Stimulated activated CD8-positive, alpha-beta memory T cell treated with anti-CD3 and anti-CD28 coated beads, Interleukin-7, amount 100 ng/mL, for 4 hours (primary cell): Measurements from ENCODE around the gene CCDC182.

Experiments used
- DNase-seq, 2 donors: peaks; one replicate each; pipeline ENCODE4 v3.0.0-alpha.2; 2020; ENCODE audit warnings: low read depth in 2 of 2

The CCDC182 gene

DNA sequence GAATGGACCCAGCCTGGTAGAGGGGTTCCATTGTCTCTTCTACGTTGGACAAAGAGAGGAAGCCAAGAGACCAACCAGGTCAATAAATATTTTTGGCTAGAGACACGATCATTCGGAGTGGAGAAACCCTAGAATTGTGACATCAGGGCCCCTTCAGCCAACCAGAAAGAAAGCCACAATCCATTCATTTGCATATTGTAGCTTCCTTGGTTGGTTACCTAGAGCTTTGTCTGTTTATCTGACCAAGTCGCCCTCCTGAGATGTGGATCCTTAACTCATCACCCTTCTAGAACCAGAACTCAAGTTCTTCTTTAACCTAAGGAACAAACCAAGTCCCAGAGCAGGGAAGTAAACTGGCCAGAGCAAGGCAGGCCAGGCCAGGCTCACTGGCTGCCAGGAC is at the start of gene CCDC182:
Gene CCDC182 (minus strand): TSS at position 58 of the 400 bp plus-strand sequence. CDS start 27 bp downstream, at position 31.
- DNase-seq, result no peak

DNA sequence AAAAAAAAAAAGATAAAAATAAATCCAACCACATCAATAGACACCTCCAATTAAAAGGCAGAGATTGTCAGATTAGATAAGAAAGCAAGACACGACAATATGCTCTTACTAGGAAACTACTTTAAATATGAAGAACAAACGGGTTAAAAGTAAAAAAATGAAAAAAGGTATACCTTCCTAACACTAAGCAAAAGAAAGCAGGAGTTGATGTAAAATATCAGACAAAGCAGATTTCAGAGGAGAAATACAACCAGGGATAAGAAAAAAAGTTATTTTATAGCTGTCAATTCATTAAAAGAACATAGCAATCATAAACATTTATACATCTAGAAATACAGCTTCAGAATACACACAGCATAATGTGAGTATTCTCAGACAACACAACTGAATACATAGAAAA is 49.7 kb upstream of the CCDC182 start:
- DNase-seq, result no peak

DNA sequence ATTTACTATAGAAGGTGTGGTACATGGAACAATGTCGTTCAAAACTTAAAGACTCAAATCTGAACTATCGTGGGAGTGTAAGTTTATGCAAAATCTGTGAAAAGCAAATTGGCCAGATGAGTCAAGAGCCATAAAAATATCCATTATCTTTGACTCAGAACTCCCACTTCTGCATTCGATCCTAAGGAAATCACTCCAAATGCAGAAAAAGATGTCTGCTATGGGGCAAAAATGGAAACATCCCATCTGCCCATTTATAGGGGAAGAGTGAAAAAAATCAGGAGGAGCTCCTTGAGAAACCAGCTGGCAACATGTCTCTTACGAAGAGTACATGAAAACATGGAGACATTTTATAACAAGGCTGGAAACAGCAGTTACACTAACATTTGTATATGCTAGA is 43.6 kb upstream of the CCDC182 start:
- no peak for DNase-seq

DNA sequence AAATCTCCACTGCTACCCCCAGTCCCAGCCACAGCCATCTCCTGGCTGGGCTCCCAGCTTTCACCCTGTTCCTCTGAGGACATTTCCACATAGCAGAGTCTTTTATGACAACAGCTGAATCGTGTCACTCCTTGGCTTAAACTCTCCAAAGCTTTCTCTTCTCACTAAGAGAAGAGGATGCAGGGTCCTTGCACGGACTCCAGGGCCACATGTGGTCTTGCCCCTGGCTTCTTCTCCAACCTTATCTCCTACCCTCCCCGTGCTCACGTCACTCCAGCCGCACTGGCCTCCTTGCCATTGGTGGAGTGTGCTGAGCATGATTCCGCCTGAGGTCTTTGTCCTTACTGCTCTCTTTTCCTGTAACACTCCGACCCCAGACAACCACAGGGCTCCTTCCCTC is 39.9 kb upstream of the CCDC182 start:
- no peak for DNase-seq

DNA sequence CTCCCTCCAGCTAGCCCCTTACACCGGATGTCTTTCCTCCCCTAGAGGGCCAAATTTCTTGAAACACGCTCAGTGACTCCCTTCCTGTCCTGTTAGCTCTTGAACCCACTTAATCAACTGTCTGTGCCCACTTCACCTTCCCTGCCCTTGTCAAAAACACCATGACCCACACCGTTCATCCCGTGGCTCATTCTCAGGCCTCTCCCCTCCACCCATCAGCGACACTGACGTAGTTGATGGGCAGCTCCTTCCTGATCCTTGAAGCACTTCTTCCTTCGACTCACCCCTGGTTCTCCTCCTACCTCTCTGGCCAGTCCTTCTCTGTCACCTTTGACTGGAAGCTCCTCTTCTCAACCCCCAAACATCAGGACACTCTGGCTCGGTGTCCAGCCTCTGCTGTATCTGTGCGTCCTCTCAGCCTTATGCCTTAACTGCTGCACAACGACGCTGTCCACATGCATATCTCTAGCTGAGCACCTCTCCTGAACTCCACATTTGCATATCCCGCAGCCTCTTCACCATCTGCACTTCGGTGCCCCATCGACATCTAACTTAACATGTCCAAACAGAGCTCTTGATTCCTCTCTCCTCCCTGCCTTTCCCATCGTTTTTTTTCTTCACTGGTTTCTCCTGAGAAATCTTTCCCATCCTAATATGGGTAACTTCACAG is 39.3 kb upstream of the CCDC182 start:
- no peak for DNase-seq

DNA sequence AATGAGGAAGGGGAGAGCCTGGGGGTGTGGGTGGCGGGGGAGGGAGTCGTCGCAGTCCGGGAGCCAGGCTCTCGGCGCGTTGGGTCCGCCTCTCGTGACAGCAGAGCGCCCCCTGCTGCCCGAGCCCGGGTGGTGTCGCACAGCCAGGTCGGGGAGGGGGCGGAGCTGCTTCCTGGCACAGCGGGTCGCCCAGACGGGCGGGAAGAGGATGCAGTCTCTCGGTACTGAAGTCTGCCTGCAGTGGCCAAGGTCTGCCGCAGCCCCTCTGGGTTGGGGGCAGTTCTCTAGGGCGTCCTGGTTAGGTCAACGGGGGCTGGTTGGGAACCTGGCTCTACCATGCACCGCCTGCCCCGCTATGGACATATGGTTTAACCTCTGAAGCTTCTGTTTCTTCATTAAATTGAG is 38.2 kb upstream of the CCDC182 start:
- peak; percentile 27 to 48 for DNase-seq

DNA sequence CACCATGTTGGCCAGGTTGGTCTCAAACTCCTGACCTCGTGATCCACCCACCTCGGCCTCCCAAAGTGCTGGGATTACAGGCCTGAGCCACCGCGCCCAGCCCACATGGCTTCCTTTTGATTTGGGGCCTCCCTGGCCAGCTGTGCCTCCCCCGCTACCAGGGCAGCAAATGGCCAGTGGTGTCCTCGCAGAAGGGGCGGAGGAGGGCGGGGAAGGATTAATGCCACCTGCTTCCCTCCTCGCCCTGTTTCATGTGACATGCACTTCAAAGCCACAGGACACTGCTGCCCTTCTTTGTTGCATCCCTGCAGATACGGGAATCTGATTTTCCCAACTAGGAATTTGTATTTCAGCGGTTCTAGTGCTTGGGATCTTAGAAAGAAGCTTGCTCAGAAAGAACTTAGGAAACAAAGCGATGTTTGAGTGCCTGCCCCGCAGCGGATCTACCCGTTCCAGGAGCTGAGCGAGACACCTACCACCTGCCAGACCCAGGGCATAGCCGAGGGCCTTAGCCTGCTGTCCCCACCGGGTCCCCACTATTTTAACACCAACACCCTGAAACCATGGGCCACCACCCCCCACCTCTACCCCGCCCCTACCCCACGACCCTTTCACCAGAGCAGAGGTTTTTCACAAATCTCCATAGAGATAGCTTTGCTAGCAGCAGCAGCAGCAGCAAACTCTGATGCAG is 37.7 kb upstream of the CCDC182 start:
- DNase-seq, result no peak

DNA sequence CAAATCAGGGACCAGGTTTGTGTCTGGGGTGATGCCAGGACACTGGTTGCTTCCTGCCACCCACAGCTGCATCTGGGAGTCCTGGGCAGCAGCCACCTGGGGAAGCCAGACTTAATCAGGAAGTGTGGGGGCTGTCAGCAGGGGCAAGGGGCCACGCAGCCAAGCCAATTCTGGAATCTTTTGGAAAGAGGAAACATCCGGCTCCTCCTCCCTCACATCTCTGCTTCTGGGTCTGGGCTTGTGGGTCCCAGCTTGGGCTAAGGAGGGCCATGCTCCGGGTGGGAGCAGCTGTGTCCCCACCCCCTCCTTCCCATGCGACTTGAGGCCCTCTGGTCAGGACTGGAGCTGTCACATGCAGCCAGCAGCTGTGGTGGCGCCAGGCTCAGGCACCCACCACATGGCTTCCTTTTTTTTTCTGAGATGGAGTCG is 37.0 kb upstream of the CCDC182 start:
- no peak for DNase-seq

DNA sequence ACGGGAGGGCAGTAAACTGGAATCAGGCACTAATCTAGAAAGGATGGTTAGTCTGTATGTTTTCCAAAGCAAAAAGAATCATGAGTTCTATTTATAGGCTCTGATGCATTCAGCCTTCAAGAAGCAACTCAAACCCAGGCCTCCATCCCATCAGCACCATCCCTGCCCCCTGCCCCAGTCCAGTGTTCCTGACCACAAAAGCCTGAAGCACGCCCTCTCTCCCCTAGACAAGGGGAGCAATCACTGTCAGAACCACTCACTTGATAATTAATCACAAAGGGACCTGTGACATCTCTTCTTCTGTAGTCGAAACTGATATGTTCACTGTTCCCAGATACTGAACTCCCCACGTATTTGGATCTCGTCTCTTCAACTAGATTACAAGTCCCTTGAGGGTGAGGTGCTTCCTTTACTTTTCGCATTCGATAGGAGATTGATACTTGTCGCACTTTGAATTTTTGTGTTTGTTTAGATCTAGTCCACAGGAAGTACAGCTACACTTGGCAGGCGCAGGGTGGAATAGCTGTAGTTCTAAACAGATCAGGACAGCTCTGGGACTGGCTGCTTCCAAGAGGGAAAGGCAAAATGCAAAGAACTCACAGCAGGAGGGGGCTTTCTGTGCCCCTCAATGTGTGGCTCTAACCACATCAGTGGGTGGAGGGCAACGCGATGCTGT is 36.4 kb upstream of the CCDC182 start:
- DNase-seq, result no peak

DNA sequence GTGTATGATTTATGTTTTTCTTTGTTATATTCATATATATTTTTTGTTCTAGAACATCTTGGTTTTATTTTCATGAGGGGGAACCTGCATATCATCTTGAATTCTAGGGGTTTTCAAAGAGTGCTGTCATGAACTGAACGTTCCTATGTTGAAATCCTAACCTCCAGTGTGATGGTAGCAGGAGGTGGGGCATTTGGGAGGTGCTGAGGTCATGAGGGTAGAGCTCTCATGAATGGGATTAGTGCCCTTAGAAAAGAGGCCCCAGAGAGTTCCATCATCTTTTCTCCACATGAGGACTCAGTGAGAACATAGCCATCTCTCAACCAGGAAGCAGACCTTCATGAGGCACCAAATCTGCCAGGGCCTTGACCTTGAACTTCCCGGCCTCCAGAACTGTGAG is 34.6 kb upstream of the CCDC182 start:
- no peak for DNase-seq

DNA sequence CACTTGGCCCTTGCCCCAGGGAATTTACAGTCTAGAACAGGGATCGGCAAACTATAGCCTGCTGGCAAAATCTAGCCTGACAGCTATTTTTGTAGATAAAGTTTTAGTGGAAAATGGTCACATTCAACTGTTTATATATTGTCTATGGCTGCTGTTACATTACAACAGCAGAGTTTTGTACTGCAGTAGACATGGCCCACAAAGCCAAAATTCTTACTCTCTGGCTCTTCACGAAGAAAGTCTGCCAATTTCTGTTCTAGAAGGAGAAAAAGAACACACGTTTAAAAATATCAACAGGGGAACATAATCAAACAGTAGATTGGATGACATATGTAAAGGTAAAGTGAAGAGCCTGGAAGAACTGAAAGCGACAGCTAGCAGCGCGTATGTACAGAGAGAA is 33.2 kb upstream of the CCDC182 start:
- no peak for DNase-seq

DNA sequence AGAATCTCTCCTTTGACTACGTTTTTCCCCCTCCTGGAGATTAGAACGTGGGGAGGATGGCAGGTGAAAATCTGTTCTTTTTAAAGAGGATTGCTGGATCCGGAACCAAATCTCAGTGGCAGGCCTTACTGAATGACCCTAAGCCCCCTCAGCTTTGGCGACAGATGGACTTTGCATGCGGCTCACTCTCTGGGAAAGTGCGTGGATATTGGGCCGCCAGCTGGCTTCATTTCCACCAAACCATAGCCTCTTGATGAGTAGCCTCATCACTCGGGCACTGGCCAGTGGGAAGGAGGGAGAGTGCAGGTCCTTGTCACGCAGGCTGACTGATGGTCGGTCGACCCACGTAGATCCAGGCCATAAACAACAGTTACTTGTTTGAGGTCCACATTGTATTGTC is 31.3 kb upstream of the CCDC182 start:
- DNase-seq, result no peak

DNA sequence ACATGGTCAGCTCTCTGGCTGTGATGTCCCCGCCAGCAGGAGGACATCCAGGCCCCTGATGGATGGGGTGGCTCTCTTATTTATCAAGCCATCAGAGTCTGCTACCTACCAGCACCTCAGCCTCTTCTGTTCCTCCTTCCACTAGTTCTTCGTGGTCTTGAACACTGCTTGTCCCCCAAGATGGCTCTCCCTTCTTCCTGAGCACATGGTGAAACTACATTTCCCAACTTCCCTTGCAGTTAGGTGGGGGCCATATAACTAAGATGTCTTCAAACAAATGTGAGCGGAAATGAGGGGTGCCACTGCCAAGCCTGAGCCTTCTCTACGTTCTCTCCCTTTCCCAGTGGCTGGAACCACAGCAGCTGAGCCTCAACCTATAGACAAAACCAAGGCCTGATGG is 29.8 kb upstream of the CCDC182 start:
- DNase-seq, result no peak

DNA sequence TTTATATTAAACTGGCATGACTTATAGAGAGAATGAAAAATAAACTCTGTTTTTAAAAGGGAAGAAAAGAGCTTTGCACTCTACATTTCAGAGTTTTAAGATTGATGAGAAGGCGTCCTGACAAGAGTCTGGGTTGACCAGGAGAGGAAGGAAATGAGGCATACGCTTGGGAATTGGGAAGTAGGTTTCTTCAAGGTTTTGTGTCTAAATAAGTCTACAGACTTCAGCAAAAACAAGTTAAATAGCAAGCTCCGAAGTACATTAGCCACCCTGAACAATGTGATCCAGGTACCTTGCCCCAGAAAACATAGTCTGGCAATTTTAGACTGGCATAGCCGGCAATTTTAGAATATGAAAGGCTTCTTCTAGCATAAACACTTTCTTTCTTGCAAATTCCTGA is 28.5 kb upstream of the CCDC182 start:
- DNase-seq, result no peak

DNA sequence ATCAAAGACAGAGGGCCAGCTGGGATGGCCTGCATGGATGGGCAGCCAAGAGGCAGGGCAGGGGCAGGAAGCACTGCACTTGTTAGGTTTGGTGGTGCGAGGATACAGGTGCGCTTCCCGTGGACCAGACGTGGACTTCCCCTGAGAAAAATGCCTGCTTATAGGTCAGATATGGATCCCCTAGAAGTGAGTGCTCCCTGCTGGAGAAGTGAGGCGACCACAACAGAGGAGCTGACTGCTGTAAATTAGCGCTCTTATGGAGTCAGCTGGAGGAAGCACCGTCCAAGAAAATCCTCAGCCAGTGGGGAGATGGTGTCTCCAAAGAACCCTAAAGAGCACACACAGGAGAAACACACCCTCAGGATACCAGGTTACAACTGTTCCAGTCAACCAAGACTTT is 27.7 kb upstream of the CCDC182 start:
- no peak for DNase-seq

DNA sequence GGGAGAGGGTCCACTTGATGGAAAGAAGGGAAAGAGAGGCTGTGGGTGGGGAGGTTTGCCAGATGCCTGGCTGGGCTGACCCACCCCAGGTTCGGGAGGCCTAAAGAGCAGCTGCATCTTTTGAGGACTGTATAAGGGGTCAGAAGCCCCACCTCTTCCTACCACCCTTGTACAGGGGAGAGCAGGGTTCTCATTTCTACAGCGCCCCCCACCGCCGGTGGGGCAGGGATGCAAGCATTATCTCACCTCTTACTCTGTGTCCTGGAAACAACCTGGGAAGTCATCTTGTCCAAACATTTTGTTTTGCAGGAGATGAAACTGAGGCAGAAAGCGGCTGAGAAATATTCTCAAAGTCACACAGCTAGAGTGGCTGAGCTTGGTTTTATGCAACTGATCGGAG is 22.5 kb upstream of the CCDC182 start:
- no peak for DNase-seq

DNA sequence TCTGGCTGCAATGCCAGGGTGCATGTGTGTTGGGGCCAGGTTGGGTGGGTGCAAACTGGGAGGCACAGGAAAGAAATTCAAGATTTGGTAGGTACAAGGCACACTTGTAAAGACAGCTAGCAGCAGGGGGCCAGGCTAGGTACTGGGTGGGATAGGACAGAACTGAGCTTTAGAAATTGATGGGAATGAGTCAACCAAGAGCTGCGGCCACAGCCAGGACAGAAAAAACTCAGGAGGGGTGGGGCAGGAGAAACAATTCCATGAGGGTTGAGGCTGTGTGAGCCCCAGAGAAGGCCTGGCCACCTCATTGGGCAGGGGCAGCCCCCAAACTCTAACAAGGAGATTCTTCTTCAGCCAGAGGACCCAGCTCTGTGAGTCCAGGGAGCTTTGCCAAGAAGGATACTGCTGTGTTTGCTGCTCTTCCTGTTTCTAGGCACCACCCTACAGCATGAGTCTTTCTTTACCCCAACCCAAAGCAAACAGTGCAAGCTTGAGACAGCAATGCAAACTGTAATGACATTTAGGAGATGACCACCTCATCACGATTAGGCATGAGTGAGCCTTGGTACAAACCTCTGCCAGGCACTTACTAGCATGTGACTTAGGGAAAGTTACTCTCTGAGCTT is 21.3 kb upstream of the CCDC182 start:
- no peak for DNase-seq

DNA sequence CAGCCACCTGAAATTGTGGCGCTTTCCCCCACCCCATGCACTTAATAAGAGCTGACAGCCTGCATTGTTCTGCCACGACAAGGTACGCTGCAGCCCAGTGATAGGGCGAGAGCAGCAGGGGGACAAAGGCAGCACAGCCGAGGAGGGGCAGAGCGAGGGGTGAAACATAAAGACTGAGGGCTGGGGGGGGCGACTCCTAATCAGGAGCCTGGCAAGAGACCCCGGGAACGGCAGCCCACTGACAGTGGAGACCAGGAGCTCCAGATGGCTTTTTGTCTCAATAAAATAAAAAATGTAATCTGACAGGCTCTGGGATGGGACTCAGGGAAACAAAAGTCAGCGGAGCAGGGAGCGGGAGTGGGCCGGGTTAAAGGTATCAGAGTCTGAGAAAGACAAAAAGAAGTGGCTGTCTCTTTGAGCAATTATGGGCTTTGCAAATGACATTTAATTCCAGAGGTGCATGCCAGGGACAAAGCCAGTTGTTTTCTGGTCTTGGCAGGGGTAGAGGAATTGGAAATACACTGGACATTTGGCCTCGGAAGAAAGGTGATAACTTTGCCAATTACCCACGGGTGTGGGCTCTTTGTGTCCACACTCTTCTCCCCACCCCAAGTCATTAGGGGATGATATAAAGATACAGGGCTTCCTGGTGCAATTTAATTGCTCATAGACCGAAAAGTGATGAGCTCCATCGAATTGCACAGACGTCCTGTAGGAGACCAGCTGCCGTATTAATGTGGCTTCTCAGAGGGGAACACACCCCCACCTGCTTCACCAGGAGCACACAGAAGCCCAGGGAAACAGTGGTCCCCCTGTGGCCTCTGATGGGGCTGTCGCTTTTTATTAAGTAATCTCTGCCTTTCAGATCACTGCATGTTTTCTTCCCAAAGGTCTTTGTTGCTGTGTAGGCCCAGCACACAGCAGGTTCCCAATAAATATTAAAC is 17.6 kb upstream of the CCDC182 start:
- DNase-seq, result no peak

DNA sequence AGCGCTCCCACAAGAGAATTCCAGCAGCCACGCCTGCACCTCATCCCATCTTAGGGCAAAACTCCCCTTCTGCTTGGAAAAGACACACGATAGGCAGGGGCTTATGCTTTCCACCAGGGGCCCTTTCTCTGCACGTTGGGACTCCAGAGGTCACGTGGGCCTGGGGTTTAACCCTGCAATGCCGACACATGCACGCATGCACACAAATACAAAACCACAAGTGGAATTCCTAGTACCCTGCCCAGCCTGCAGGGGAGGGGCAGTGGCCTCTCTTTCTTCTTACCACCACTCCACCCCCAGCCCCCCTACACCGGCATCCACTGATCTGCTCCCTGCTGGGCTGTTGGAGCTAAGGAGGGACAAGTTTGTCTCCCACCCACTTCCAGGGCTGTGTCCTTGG is 16.8 kb upstream of the CCDC182 start:
- DNase-seq, result no peak

DNA sequence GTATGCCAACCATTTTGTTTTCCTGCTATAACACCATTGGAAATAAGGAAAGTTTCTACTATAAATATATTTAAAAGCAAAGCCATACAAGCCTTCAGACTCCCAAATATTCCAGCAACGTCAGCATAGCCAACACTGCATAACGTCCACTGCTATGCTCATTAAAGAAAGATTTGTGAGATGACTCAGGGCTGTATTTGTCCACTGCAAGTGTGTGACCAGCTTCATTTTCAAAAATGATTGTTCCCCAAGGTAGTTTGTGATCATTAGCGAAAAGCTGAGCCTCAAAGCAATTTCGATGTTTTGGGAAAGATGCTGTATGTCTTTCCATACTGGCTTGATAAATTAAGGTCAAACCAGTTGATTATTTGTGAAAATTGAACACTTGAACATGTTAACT is 14.9 kb upstream of the CCDC182 start:
- DNase-seq, result no peak

DNA sequence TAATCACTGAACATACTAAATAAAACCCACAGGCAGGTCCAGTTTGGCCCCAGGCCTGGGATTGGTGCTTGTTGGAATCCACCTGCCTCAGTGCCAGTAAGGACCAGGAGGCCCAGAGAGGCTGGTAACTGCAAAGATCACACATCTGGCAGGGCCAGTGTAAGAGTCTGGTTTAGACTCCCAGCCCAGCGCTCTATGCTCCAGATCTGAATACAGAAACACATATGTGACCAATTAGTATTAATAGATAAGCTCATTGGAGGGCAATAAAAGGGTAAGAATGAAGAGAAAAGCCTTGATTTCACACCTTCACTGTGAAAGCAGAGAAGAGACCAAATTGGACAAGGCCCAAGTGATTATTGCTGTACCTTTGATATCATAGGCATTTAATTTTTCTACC is 13.6 kb upstream of the CCDC182 start:
- DNase-seq, result no peak

DNA sequence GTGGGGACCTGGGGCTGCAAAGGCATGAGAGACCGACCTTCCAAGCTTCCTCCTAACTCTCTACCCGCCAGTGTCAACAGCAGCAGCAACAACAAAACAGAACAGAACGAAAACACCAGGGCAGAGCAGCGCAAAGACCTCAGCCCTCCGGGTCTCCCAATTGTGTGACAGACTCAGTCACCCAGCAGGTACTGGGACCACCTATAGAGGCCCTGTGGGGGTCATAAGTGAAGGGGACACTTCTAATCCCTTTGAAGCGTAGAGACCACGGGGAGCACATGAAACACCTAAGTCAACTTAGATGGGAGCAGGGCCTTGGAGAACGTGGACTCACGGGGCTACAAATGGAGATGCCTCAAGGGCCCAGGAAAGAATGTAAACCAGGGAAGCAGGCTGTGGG is 12.6 kb upstream of the CCDC182 start:
- no peak for DNase-seq
